ENCODE measurements around the gene TGM3. TPM values are rescaled to one million over a fixed set of nuclear protein-coding genes. Genes with fewer than 3 reads are reported as not detected.

TGM3 gene
- polyA plus RNA-seq, 1 donor from 2014 or later, result 0.24 TPM

DNA sequence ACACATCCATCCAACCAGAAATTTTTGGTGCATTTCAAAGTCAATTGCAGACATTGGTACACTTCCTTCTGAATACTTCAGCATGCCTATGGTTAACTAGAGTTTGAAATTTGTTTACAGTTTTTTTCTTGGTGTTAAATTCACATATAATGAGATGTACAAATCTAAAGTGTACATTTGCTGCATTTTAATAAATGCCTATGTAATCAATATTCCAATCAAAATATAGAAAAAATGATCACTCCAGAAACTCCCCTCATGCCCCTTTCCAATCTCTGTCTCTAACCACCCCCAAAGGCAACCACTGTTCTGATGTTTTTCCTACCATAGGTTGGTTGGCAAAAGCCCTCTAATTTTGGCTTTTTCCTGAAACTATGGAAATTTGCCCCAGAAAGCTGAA, 77.3 kb downstream of the TGM3 start:
- no peak overlapping the region for H3K4me2 ChIP-seq (ENCODE audit: low read length)
- no peak for TF ChIP-seq MXI1 (conservative IDR thresholded peaks at IDR 0.05; ENCODE audit: poor library complexity, severe bottlenecking)
- TF ChIP-seq, protein P1, sequence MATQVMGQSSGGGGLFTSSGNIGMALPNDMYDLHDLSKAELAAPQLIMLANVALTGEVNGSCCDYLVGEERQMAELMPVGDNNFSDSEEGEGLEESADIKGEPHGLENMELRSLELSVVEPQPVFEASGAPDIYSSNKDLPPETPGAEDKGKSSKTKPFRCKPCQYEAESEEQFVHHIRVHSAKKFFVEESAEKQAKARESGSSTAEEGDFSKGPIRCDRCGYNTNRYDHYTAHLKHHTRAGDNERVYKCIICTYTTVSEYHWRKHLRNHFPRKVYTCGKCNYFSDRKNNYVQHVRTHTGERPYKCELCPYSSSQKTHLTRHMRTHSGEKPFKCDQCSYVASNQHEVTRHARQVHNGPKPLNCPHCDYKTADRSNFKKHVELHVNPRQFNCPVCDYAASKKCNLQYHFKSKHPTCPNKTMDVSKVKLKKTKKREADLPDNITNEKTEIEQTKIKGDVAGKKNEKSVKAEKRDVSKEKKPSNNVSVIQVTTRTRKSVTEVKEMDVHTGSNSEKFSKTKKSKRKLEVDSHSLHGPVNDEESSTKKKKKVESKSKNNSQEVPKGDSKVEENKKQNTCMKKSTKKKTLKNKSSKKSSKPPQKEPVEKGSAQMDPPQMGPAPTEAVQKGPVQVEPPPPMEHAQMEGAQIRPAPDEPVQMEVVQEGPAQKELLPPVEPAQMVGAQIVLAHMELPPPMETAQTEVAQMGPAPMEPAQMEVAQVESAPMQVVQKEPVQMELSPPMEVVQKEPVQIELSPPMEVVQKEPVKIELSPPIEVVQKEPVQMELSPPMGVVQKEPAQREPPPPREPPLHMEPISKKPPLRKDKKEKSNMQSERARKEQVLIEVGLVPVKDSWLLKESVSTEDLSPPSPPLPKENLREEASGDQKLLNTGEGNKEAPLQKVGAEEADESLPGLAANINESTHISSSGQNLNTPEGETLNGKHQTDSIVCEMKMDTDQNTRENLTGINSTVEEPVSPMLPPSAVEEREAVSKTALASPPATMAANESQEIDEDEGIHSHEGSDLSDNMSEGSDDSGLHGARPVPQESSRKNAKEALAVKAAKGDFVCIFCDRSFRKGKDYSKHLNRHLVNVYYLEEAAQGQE (IDR thresholded peaks at IDR 0.05; ENCODE audit: borderline replicate concordance), result no peak
- TF ChIP-seq SMC3 (conservative IDR thresholded peaks at IDR 0.05; ENCODE audit: poor library complexity), result no peak
- TF ChIP-seq RAD21 (conservative IDR thresholded peaks at IDR 0.05), result no peak
- no peak for TF ChIP-seq EZH2 (IDR thresholded peaks at IDR 0.05; ENCODE audit: borderline replicate concordance, insufficient read depth, low read length, poor library complexity, severe bottlenecking)
- TF ChIP-seq, protein P2, sequence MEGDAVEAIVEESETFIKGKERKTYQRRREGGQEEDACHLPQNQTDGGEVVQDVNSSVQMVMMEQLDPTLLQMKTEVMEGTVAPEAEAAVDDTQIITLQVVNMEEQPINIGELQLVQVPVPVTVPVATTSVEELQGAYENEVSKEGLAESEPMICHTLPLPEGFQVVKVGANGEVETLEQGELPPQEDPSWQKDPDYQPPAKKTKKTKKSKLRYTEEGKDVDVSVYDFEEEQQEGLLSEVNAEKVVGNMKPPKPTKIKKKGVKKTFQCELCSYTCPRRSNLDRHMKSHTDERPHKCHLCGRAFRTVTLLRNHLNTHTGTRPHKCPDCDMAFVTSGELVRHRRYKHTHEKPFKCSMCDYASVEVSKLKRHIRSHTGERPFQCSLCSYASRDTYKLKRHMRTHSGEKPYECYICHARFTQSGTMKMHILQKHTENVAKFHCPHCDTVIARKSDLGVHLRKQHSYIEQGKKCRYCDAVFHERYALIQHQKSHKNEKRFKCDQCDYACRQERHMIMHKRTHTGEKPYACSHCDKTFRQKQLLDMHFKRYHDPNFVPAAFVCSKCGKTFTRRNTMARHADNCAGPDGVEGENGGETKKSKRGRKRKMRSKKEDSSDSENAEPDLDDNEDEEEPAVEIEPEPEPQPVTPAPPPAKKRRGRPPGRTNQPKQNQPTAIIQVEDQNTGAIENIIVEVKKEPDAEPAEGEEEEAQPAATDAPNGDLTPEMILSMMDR (IDR thresholded peaks at IDR 0.05; ENCODE audit: poor library complexity, severe bottlenecking), result no peak
- no peak for TF ChIP-seq POLR2AphosphoS5 (IDR thresholded peaks at IDR 0.05)
- TF ChIP-seq TAF1 (IDR thresholded peaks at IDR 0.05; ENCODE audit: low read depth), result no peak
- no peak for TF ChIP-seq EP300 (conservative IDR thresholded peaks at IDR 0.05; ENCODE audit: poor library complexity, severe bottlenecking)
- no peak overlapping the region for H2AFZ ChIP-seq (ENCODE audit: low read depth, low read length)
- no peaks in the 10 kb centered on the region for H3F3A ChIP-seq (ENCODE audit: insufficient read depth, low read length, poor library complexity, severe bottlenecking)
- no peaks in the 10 kb centered on the region for H3K9me2 ChIP-seq (ENCODE audit: insufficient read depth, low read length)
- H3K36me3 ChIP-seq (ENCODE audit: insufficient read depth, low read length), result no peaks in the 10 kb centered on the region
- no peaks in the 10 kb centered on the region for H3K79me2 ChIP-seq (replicated peaks; ENCODE audit: insufficient read depth, low read length)
- no peak overlapping the region for H3K27ac ChIP-seq (ENCODE audit: low read length)
- no peak overlapping the region for H3K9ac ChIP-seq (ENCODE audit: low read length)
- no peaks in the 10 kb centered on the region for H4K20me1 ChIP-seq (ENCODE audit: insufficient read depth)
- H3K4me3 ChIP-seq (ENCODE audit: low read length), result no peak overlapping the region
- no peaks in the 10 kb centered on the region for H3K27me3 ChIP-seq (ENCODE audit: insufficient read depth, low read depth, low read length)
- no peaks in the 10 kb centered on the region for H3K9me3 ChIP-seq (ENCODE audit: low read length)

DNA sequence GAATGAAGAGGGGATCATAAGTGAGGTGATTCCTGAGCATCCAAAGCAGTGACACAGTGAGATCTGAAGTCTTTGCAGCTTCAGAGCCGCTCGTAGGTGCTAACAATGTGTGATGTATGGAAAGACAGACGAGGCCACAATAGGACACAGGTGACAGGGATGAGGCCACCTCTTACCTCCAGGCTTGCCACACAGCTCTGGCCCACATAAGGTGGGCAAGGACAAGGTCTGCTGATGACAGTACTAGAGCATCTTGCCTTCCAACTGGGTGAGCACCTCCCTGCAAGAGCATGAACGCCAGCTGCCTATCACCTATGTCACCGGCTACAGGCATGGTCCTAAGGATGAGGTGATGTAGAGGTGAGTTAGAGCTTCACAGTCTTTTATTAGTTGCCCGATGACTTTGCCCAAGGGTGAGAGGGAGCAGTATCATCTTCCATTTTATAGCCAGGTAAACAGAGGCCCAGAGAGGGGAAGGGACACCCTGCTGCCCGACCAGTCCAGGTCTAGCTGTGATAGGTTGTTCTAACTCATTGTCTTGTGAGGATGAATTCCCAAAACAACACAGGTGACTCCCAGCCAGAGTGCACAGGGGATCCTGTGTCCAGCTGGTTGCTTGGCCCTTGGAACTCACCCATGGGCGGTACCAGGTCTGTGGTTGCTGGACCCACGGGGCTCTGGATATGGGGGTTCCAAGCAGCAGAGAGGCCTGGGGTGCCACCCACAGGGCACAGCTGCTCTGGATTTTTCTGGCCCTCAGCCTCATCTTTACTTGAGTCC, 78.7 kb downstream of the TGM3 start:
- Histone ChIP-seq H2AFZ (ENCODE audit: low read depth, low read length) (no peak overlapping the region), H3K9me3 (ENCODE audit: low read length) (no peaks in the 10 kb centered on the region), H4K20me1 (ENCODE audit: insufficient read depth) (no peaks in the 10 kb centered on the region), H3K9ac (ENCODE audit: low read length) (no peak overlapping the region), H3K79me2 (replicated peaks; ENCODE audit: insufficient read depth, low read length) (no peaks in the 10 kb centered on the region), H3K4me2 (ENCODE audit: low read length) (no peak overlapping the region), H3F3A (ENCODE audit: insufficient read depth, low read length, poor library complexity, severe bottlenecking) (no peaks in the 10 kb centered on the region), H3K36me3 (ENCODE audit: insufficient read depth, low read length) (no peaks in the 10 kb centered on the region), H3K27me3 (ENCODE audit: insufficient read depth, low read depth, low read length) (no peaks in the 10 kb centered on the region), H3K27ac (ENCODE audit: low read length) (no peak overlapping the region), H3K9me2 (ENCODE audit: insufficient read depth, low read length) (no peaks in the 10 kb centered on the region), H3K4me3 (ENCODE audit: low read length) (no peak overlapping the region)
- TF ChIP-seq, protein P2 (IDR thresholded peaks at IDR 0.05; ENCODE audit: poor library complexity, severe bottlenecking), result no peak
- TF ChIP-seq TAF1 (IDR thresholded peaks at IDR 0.05; ENCODE audit: low read depth), result no peak
- TF ChIP-seq EZH2 (IDR thresholded peaks at IDR 0.05; ENCODE audit: borderline replicate concordance, insufficient read depth, low read length, poor library complexity, severe bottlenecking), result no peak
- TF ChIP-seq POLR2AphosphoS5 (IDR thresholded peaks at IDR 0.05), result no peak
- no peak for TF ChIP-seq MXI1 (conservative IDR thresholded peaks at IDR 0.05; ENCODE audit: poor library complexity, severe bottlenecking)
- TF ChIP-seq, protein P1 (IDR thresholded peaks at IDR 0.05; ENCODE audit: borderline replicate concordance), result no peak
- no peak for TF ChIP-seq SMC3 (conservative IDR thresholded peaks at IDR 0.05; ENCODE audit: poor library complexity)
- TF ChIP-seq EP300 (conservative IDR thresholded peaks at IDR 0.05; ENCODE audit: poor library complexity, severe bottlenecking), result no peak
- no peak for TF ChIP-seq RAD21 (conservative IDR thresholded peaks at IDR 0.05)

Measured in neural cell (in vitro differentiated cells).